ENCODE results near the gene RNF130. TPM values are rescaled to one million over a fixed set of nuclear protein-coding genes. Genes with fewer than 3 reads are reported as not detected.

RNF130 gene
- total RNA-seq, 2 donors from 2014 or later: 83.8 to 116 TPM

GRCh38 chr5:179978792-179979191, 92.8 kb downstream of the RNF130 start:
- intact Hi-C loops (cut with DNase I): no loop called here

DNA sequence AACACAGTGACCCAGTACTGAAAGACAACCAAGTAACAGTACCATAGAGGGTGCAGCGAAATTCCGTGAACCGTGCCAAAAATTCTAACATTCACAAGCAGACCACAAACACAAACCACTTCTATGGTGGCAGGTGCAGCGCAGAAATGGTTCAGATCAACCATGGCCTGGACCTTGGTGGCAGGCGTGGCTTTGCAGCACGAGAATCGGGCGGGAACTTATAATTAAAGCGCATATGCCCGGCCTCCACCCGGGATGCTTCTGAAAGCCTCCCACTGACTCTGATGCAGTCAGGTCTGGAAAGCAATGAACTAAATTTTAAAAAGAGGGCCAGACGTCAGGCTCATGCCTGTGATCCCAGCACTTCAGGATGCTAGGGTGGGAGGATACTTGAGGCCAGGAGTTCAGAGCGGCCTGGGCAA, 95.8 kb downstream of the RNF130 start:
- DNase-seq (ENCODE audit: low spot score): no peak
- intact Hi-C loops (cut with DNase I): no loop called here
- 90% methylated on average over 13 of the region's 13 CpGs for WGBS
- Histone ChIP-seq H3K4me3 (no peak overlapping the region), H3K36me3 (no peaks in the 10 kb centered on the region), H3K27ac (no peak overlapping the region), H3K4me1 (replicated peaks) (no peaks in the 10 kb centered on the region), H3K27me3 (replicated peaks; ENCODE audit: insufficient read depth) (no peaks in the 10 kb centered on the region), H3K9me3 (no peaks in the 10 kb centered on the region)
- no peak for TF ChIP-seq POLR2A (IDR thresholded peaks at IDR 0.05)
- no peak for TF ChIP-seq POLR2AphosphoS5 (IDR thresholded peaks at IDR 0.05)
- no peak for TF ChIP-seq CTCF (IDR thresholded peaks at IDR 0.05)

More at GRCh38 chr5:179978792-179979191, 92.8 kb downstream of the RNF130 start:
- Histone ChIP-seq H3K4me1 (replicated peaks) (no peaks in the 10 kb centered on the region), H3K27ac (no peak overlapping the region), H3K4me3 (no peak overlapping the region), H3K27me3 (replicated peaks; ENCODE audit: insufficient read depth) (no peaks in the 10 kb centered on the region), H3K36me3 (no peaks in the 10 kb centered on the region), H3K9me3 (no peaks in the 10 kb centered on the region)
- whole genome bisulfite sequencing: 89% methylated on average over 4 of the region's 4 CpGs
- DNase-seq (ENCODE audit: low spot score): no peak
- no peak for TF ChIP-seq POLR2A (IDR thresholded peaks at IDR 0.05)
- no peak for TF ChIP-seq CTCF (IDR thresholded peaks at IDR 0.05)
- no peak for TF ChIP-seq POLR2AphosphoS5 (IDR thresholded peaks at IDR 0.05)

DNA sequence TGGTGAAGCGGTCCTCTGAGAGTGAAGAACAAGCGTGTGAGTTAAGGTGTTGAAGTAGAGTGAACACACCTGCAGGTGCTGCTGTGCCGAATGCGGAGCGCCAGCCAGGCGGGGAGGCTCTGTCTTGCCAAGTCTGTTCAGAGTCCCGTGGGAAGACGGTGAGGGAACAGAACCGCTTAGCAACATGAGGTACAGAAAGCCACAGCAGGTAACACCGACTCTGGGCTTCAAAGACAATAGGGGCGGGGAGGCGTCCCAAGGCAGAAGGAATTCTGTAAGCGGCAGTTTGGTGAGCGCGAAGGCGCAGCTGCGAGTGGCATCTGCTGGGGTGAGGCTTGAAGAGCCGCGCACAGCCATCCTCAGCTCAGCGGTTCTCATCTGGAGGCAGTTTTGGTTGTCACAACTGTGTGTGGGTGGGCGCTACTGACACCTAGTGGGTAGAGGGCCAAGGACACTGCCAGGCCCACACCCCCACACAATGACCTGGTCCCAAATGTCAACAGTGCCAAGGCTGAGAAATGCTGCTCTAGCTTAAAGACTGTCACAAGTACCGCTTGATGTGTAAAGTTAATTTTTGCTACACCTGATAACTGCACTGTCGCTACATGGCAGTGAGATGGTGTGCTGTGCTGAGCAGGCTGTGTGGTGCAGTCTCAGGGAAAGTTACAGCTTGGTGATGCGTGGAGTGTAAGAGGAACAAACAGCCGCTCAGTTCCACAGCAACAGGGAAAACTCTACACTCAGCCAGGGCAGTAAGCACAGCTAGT, 96.4 kb downstream of the RNF130 start:
- no peak overlapping the region for H3K4me3 ChIP-seq
- no peaks in the 10 kb centered on the region for H3K27me3 ChIP-seq (replicated peaks; ENCODE audit: insufficient read depth)
- no peaks in the 10 kb centered on the region for H3K9me3 ChIP-seq
- 79% methylated on average over 25 of the region's 25 CpGs for WGBS
- no peak for DNase-seq (ENCODE audit: low spot score)
- H3K27ac ChIP-seq: no peak overlapping the region
- no peaks in the 10 kb centered on the region for H3K4me1 ChIP-seq (replicated peaks)
- TF ChIP-seq POLR2AphosphoS5 (IDR thresholded peaks at IDR 0.05) (no peak), CTCF (IDR thresholded peaks at IDR 0.05) (peak in 2 of 4 experiments; percentile 23 to 44), POLR2A (IDR thresholded peaks at IDR 0.05) (no peak)
- H3K36me3 ChIP-seq: no peaks in the 10 kb centered on the region
- intact Hi-C loops (cut with DNase I): no loop called here

DNA sequence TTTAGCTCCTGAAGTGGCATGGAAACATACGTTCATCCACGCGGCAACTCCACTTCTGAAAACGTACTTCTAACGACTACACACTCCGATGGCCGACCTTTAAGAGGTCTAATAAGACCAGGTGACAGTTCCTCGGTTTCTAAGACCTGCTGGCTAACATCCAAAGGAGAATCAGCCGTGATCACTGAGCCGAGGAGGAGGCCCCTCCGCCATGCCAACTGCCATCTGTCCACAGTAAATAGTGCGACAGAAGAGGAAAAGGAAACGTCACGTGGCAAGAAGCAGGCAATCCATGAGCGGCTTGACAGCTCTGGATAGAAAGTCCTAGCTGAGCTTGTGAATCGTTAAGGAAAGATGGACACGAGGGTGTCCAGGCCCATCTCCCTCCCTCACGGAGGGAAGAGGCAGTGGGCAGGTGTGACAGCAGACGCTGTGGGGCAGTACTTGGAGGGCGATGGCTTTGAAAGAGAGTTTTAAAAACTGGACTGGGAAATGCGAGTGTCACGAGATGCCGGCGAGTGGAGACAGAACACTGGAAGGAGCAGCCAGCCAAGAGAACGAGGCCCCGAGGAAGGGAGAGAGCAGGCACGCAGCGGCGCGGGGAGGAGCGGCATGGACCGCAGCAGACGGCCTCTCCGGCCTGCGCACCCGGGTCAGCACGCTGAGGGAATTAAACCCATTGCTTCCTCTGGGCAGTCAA, 97.2 kb downstream of the RNF130 start:
- TF ChIP-seq POLR2AphosphoS5 (IDR thresholded peaks at IDR 0.05) (no peak), CTCF (IDR thresholded peaks at IDR 0.05) (no peak)
- DNase-seq (ENCODE audit: low spot score): no peak

More for the DNA sequence above, 97.2 kb downstream of the RNF130 start:
- H3K27me3 ChIP-seq (replicated peaks; ENCODE audit: insufficient read depth): no peaks in the 10 kb centered on the region
- H3K27ac ChIP-seq: no peak overlapping the region
- H3K9me3 ChIP-seq: no peaks in the 10 kb centered on the region
- WGBS: 91% methylated on average over 37 of the region's 37 CpGs
- no peaks in the 10 kb centered on the region for H3K36me3 ChIP-seq
- intact Hi-C loops (cut with DNase I): no loop called here
- H3K4me3 ChIP-seq: no peak overlapping the region
- no peaks in the 10 kb centered on the region for H3K4me1 ChIP-seq (replicated peaks)

All from prostate gland (tissue), 2 donors.